DND-41 (cell line): Measurements from ENCODE around the gene THSD7B.

Experiments
- ATAC-seq: fragments of 200-7000 bp; cut with Tn5 transposase; 3 replicates; pipeline ENCODE4 v1.9.1; 2021; ENCODE audit warnings: low read depth; ENCODE audit not compliant: insufficient read depth
- DNase-seq: peaks from one replicate; pipeline ENCODE4 v3.0.0-alpha.2; 2020
- H2AFZ ChIP-seq: 2 replicates; pipeline ENCODE4 v1.6.0; 2012; ENCODE audit warnings: low read depth, low read length
- H3K27ac ChIP-seq: 2 replicates; pipeline ENCODE4 v1.5.1; 2012; ENCODE audit warnings: low read length, inconsistent platforms
- H3K27me3 ChIP-seq: fragments of 200-600 bp; sonication (generic); 2 replicates; pipeline ENCODE4 v1.6.0; 2012; ENCODE audit warnings: low read length, mild to moderate bottlenecking, inconsistent platforms; ENCODE audit not compliant: insufficient read depth, poor library complexity
- H3K36me3 ChIP-seq: 2 replicates; pipeline ENCODE4 v1.5.1; 2012; ENCODE audit warnings: low read length, inconsistent platforms; ENCODE audit not compliant: insufficient read depth
- H3K4me1 ChIP-seq: 2 replicates; pipeline ENCODE4 v1.5.1; 2012; ENCODE audit warnings: mild to moderate bottlenecking, low read length; ENCODE audit not compliant: insufficient read depth
- H3K4me2 ChIP-seq: 2 replicates; pipeline ENCODE4 v1.6.0; 2012; ENCODE audit warnings: mild to moderate bottlenecking, moderate library complexity, low read length, inconsistent platforms; ENCODE audit not compliant: insufficient read depth
- H3K4me3 ChIP-seq, 2 experiments: fragments of 200-600 bp in 1 of 2; shearing (Covaris generic) in 1 of 2; 2 replicates each; pipeline ENCODE4 v1.5.1; 2012 to 2016; ENCODE audit warnings: inconsistent platforms in 2 of 2, low read length in 2 of 2, mild to moderate bottlenecking in 2 of 2, low read depth in 1 of 2, moderate library complexity in 1 of 2
- H3K79me2 ChIP-seq: 2 replicates; pipeline ENCODE4 v1.6.0; 2012; ENCODE audit warnings: low read length, inconsistent platforms; ENCODE audit not compliant: insufficient read depth
- H3K9ac ChIP-seq: 2 replicates; pipeline ENCODE4 v1.6.0; 2012; ENCODE audit warnings: low read depth, mild to moderate bottlenecking, inconsistent platforms, low read length, moderate library complexity
- H3K9me3 ChIP-seq: 2 replicates; pipeline ENCODE4 v1.5.1; 2012; ENCODE audit warnings: low read length, moderate library complexity, mild to moderate bottlenecking, inconsistent platforms; ENCODE audit not compliant: insufficient read depth, severe bottlenecking
- H4K20me1 ChIP-seq: 2 replicates; pipeline ENCODE4 v1.6.0; 2012; ENCODE audit warnings: low read length; ENCODE audit not compliant: insufficient read depth
- CTCF ChIP-seq: IDR thresholded peaks from 2 replicates; pipeline ENCODE4 v1.5.1; 2012; ENCODE audit warnings: borderline replicate concordance, low read length, moderate library complexity, mild to moderate bottlenecking; ENCODE audit not compliant: poor library complexity, severe bottlenecking; ENCODE audit errors: extremely low read depth
- EZH2 ChIP-seq: IDR thresholded peaks from 3 replicates; pipeline ENCODE4 v1.6.1; 2012; ENCODE audit warnings: borderline replicate concordance, low read depth, mild to moderate bottlenecking, moderate library complexity, low read length, inconsistent platforms; ENCODE audit not compliant: severe bottlenecking

THSD7B gene

DNA sequence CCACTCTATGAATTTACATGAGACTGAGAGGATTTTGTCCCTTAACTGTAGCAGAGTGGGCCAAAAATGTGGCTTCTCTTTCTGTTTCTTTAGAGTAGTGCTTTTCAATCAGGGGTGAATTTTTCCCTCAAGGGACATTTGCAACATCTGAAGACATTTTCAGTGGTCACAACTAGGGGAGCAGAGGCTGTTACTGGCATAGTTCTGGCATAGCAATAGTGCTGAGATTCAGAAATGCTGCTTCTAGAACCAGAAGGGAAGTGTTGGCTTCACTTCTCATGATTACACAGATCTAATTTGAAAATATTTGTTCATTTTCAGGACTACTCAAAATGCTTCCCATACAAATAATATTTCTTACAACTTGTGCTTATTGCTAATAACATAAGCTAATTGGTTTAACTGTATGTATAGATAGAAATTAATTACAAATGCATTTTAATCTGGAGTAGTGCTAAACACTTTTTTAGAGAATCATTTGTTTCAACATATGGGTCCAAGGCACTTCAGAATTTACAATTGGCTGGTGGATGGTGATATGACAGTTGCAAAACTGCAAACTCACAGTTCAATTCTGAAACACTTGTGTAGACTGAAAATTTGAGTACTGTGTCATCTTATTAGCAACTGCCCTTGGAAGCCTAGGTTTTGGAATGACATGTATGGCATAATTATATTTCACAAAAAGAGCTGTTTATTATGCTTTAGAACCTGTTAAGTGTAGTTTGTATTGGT lies 526.7 kb downstream of the THSD7B start:
- Histone ChIP-seq H2AFZ (no peak overlapping the region), H3K27ac (no peak overlapping the region), H3K4me2 (no peak overlapping the region), H3K27me3 (no peaks in the 10 kb centered on the region), H3K4me3 (no peak overlapping the region), H3K9me3 (no peaks in the 10 kb centered on the region), H4K20me1 (no peaks in the 10 kb centered on the region), H3K36me3 (no peaks in the 10 kb centered on the region), H3K9ac (no peak overlapping the region), H3K4me1 (no peaks in the 10 kb centered on the region), H3K79me2 (no peaks in the 10 kb centered on the region)
- TF ChIP-seq EZH2 = no peak
- no peak for TF ChIP-seq CTCF
- no peak for DNase-seq
- no peak for ATAC-seq

- Histone ChIP-seq H4K20me1 (no peaks in the 10 kb centered on the region), H3K36me3 (no peaks in the 10 kb centered on the region), H3K79me2 (no peaks in the 10 kb centered on the region), H3K4me3 (no peak overlapping the region), H3K9me3 (no peaks in the 10 kb centered on the region), H3K9ac (no peak overlapping the region), H3K4me1 (no peaks in the 10 kb centered on the region), H2AFZ (no peak overlapping the region), H3K27me3 (no peaks in the 10 kb centered on the region), H3K4me2 (no peak overlapping the region), H3K27ac (no peak overlapping the region)
- no peak for TF ChIP-seq EZH2
- TF ChIP-seq CTCF = no peak
- no peak for ATAC-seq
- no peak for DNase-seq
Observed at GRCh38 chr2:137298377-137298776, 533.0 kb downstream of the THSD7B start.

DNA sequence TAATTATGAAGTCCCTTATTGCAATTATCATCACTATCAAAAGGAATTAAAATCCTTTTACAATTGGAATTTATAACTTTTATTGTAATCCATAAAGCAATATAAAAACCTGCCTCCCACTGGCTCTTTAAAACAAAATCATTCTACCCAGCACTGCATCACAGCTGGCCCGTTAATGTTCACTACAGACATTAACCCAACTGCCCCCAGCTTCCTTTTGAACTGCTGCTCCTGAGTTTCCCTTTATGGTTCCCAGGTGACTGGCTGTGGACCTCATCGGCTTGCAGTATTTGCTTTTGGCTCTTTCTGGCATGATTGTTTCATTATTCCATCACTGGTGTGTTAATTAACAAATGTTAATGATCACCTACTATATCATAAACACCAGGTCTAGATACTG lies 535.6 kb downstream of the THSD7B start:
- H2AFZ ChIP-seq = no peak overlapping the region
- DNase-seq = no peak
- H3K9me3 ChIP-seq = no peaks in the 10 kb centered on the region
- H3K4me1 ChIP-seq = no peaks in the 10 kb centered on the region
- no peaks in the 10 kb centered on the region for H3K27me3 ChIP-seq
- H3K79me2 ChIP-seq = no peaks in the 10 kb centered on the region
- H3K4me2 ChIP-seq = no peak overlapping the region
- TF ChIP-seq EZH2 (no peak), CTCF (no peak)
- H3K4me3 ChIP-seq = no peak overlapping the region
- H3K27ac ChIP-seq = no peak overlapping the region
- H4K20me1 ChIP-seq = no peaks in the 10 kb centered on the region
- H3K9ac ChIP-seq = no peak overlapping the region
- H3K36me3 ChIP-seq = no peaks in the 10 kb centered on the region
- no peak for ATAC-seq
